Spleen (tissue), 11 donors: ENCODE measurements around the gene CD55. TPM values are rescaled to one million over a fixed set of nuclear protein-coding genes. Genes with fewer than 3 reads are reported as not detected.

ENCODE experiments used
- DNase-seq: peaks from one replicate; pipeline ENCODE4 v3.0.0-alpha.2; 2020
- H3K27ac ChIP-seq, 8 donors: fragments of 200-600 bp; sonication (generic) in 7 of 8; 1 replicate in 4 of 8; 2 replicates in 4 of 8; pipeline versions ENCODE4 v1.5.0 to v1.8.0; 2016 to 2021; ENCODE audit warnings: inconsistent platforms in 4 of 8, mild to moderate bottlenecking in 4 of 8, moderate library complexity in 1 of 8
- H3K27me3 ChIP-seq, 7 donors: fragments of 200-600 bp; sonication (generic) in 6 of 7; replicated peaks in 1 of 7; 1 replicate in 4 of 7; 2 replicates in 3 of 7; pipeline versions ENCODE4 v1.5.0 to v1.8.0; 2016 to 2021; ENCODE audit warnings: inconsistent platforms in 3 of 7, mild to moderate bottlenecking in 1 of 7
- H3K36me3 ChIP-seq, 6 donors: fragments of 200-600 bp; sonication (generic) in 5 of 6; 1 replicate in 4 of 6; 2 replicates in 2 of 6; pipeline versions ENCODE4 v1.5.0 to v1.8.0; 2016 to 2021; ENCODE audit warnings: inconsistent platforms in 2 of 6
- H3K4me1 ChIP-seq, 6 donors: fragments of 200-600 bp; sonication (generic) in 5 of 6; 1 replicate in 3 of 6; 2 replicates in 3 of 6; pipeline versions ENCODE4 v1.5.0 to v1.8.0; 2016 to 2021; ENCODE audit warnings: inconsistent platforms in 3 of 6
- H3K4me3 ChIP-seq, 8 donors: fragments of 200-600 bp; sonication (generic) in 7 of 8; 1 replicate in 4 of 8; 2 replicates in 4 of 8; pipeline versions ENCODE4 v1.5.0 to v1.8.0; 2016 to 2021; ENCODE audit warnings: inconsistent platforms in 4 of 8, mild to moderate bottlenecking in 4 of 8, moderate library complexity in 2 of 8
- H3K9me3 ChIP-seq, 8 donors: fragments of 200-600 bp; sonication (generic) in 7 of 8; 1 replicate in 4 of 8; 2 replicates in 4 of 8; pipeline versions ENCODE4 v1.5.0 to v1.8.0; 2016 to 2021; ENCODE audit warnings: inconsistent platforms in 4 of 8
- CTCF ChIP-seq, 11 experiments: fragments of 200-600 bp in 7 of 11; fragments of 450-650 bp in 4 of 11; sonication (generic) in 4 of 11; IDR thresholded peaks in 8 of 11; conservative IDR thresholded peaks in 3 of 11; 1 replicate in 7 of 11; 2 replicates in 4 of 11; pipeline versions ENCODE4 v1.4.0 to v1.8.0; 2016 to 2021; ENCODE audit warnings: antibody characterized with exemption in 11 of 11, inconsistent platforms in 4 of 11, mild to moderate bottlenecking in 1 of 11
- POLR2A ChIP-seq, 3 donors: fragments of 450-650 bp; IDR thresholded peaks; one replicate each; pipeline ENCODE4 v1.5.1; 2017; ENCODE audit warnings: antibody characterized with exemption in 3 of 3, mild to moderate bottlenecking in 1 of 3
- POLR2AphosphoS5 ChIP-seq, 3 donors: sonication (generic); formaldehyde crosslinking; IDR thresholded peaks; one replicate each; pipeline ENCODE4 v1.5.1; 2017; ENCODE audit warnings: antibody characterized with exemption in 3 of 3
- WGBS, 5 donors: extraction: QIAGEN DNeasy Blood & Tissue Kit in 3 of 5; methylation state at CpG; one replicate each; pipeline versions ENCODE4 v1.1.5 to v1.1.7; 2013 to 2018; 5-methylcytosine and 5-hydroxymethylcytosine counted together
- intact Hi-C: fragments of 100-400 bp; cut with DNase I; formaldehyde crosslinking; loops from one replicate; pipeline ENCODE4 v1.15.0; 2023; ENCODE audit warnings: low total_unique reads
- polyA plus RNA-seq, 3 donors: library from polyadenylated mRNA; stranded (reverse); fragments of 200-250 nt; gene quantifications; one replicate each; pipeline ENCODE4 v1.2.1, GENCODE V29; 2013
- total RNA-seq, 7 donors: library from RNA; depleted of rRNA in 3 of 7; stranded (reverse); fragments of >200 nt in 3 of 7; fragmentation: NEBNext Ultra II Directional in 4 of 7; extraction: Animal tissue kit (Norgen Biotek cat#: 25700) in 4 of 7; gene quantifications; one replicate each; pipeline versions ENCODE4 v1.1.0 to v1.2.1, GENCODE V29; 2016 to 2021
- donor health status: healthy with polysubstance abuse.
- donor health status: DM: no; HTN: no; CAD: no; lungs with moderate emphysema.
- donor health status: DM: no; HTN: no; CAD: no.
- donor health status: Bipolar disorder and iron deficiency.
- donor health status: healthy.
- donor health status: DM: no; HTN: no; CAD: no.
- donor health status: DM: yes; HTN: yes; CAD: no.

CD55 gene
- total and polyA plus RNA-seq, 10 donors = 28.5 to 229 (median 104) TPM

GRCh38 chr1:207329469-207329868, 8.0 kb downstream of the CD55 start:
- intact Hi-C loops = no loop called here
- Histone ChIP-seq H3K4me1 (peaks cover 12 to 98% (median 43%) of the 10 kb centered on the region in 6 donors), H3K9me3 (peaks cover 0 to 14% (median 8%) of the 10 kb centered on the region in 8 donors), H3K27ac (peak overlapping the region in 2 of 8 donors; percentile 10 to 23), H3K4me3 (no peak overlapping the region), H3K36me3 (peaks cover 3 to 100% (median 74%) of the 10 kb centered on the region in 6 donors), H3K27me3 (no peaks in the 10 kb centered on the region)
- DNase-seq = no peak
- WGBS, 5 donors = 97 to 100% (median 98%) methylated on average over 3 of the region's 3 CpGs
- TF ChIP-seq POLR2AphosphoS5 (IDR thresholded peaks at IDR 0.05) (peak in 1 of 3 donors; percentile 24), CTCF (IDR thresholded peaks at IDR 0.05 in 8 of 11, conservative IDR thresholded peaks at IDR 0.05 in 3 of 11) (no peak)

- peaks cover 3 to 99% (median 71%) of the 10 kb centered on the region in 6 donors for H3K36me3 ChIP-seq
- H3K9me3 ChIP-seq = peaks cover 0 to 15% (median 8%) of the 10 kb centered on the region in 8 donors
- intact Hi-C loops = no loop called here
- TF ChIP-seq POLR2A (IDR thresholded peaks at IDR 0.05) = no peak
- no peak for TF ChIP-seq POLR2AphosphoS5 (IDR thresholded peaks at IDR 0.05)
- no peak for TF ChIP-seq CTCF (IDR thresholded peaks at IDR 0.05 in 8 of 11, conservative IDR thresholded peaks at IDR 0.05 in 3 of 11)
- no peak overlapping the region for H3K4me3 ChIP-seq
- H3K27ac ChIP-seq = peak overlapping the region in 3 of 8 donors; percentile 5 to 23 (median 7)
- 74 to 86% (median 82%) methylated on average over 5 of the region's 5 CpGs for WGBS, 5 donors
- no peaks in the 10 kb centered on the region for H3K27me3 ChIP-seq
- H3K4me1 ChIP-seq = peaks cover 8 to 98% (median 42%) of the 10 kb centered on the region in 6 donors
- no peak for DNase-seq
Observed at GRCh38 chr1:207330011-207330710, 8.7 kb downstream of the CD55 start.

- peaks cover 3 to 89% (median 61%) of the 10 kb centered on the region in 6 donors for H3K36me3 ChIP-seq
- no peaks in the 10 kb centered on the region for H3K27me3 ChIP-seq
- TF ChIP-seq CTCF (IDR thresholded peaks at IDR 0.05 in 8 of 11, conservative IDR thresholded peaks at IDR 0.05 in 3 of 11) (no peak), POLR2A (IDR thresholded peaks at IDR 0.05) (no peak), POLR2AphosphoS5 (IDR thresholded peaks at IDR 0.05) (no peak)
- DNase-seq = no peak
- intact Hi-C loops = no loop called here
- peaks cover 13 to 98% (median 53%) of the 10 kb centered on the region in 6 donors for H3K4me1 ChIP-seq
- 61 to 87% (median 79%) methylated on average over 4 of the region's 4 CpGs for WGBS, 5 donors
- H3K4me3 ChIP-seq = no peak overlapping the region
- H3K27ac ChIP-seq = peak overlapping the region in 4 of 8 donors; percentile 23 to 89 (median 62)
- peaks cover 0 to 15% (median 8%) of the 10 kb centered on the region in 8 donors for H3K9me3 ChIP-seq
Observed at GRCh38 chr1:207331354-207332313, 10.2 kb downstream of the CD55 start.
